Aorta (tissue), 5 donors: ENCODE measurements around the gene ADPRHL1. TPM values are rescaled to one million over a fixed set of nuclear protein-coding genes. Genes with fewer than 3 reads are reported as not detected.
"Not testable (repeated sequence)": the region's sequence is repeated elsewhere in the genome, so short reads cannot be mapped to it uniquely, and the experiment has no call there.

Experiments
- ATAC-seq: fragments of 200-7000 bp; cut with Tn5 transposase; one replicate; pipeline ENCODE4 v1.9.1; 2022; ENCODE audit warnings: moderate library complexity; ENCODE audit not compliant: low FRiP score
- DNase-seq, 2 donors: peaks; one replicate each; pipeline ENCODE4 v3.0.0-alpha.2; 2020
- H3K27ac ChIP-seq, 2 donors: one replicate each; pipeline ENCODE4 v1.5.1; 2013; ENCODE audit warnings: low read length in 2 of 2, mild to moderate bottlenecking in 2 of 2, moderate library complexity in 2 of 2, control low read depth in 1 of 2, inconsistent platforms in 1 of 2, low read depth in 1 of 2
- H3K27me3 ChIP-seq, 2 donors: one replicate each; pipeline ENCODE4 v1.6.1; 2013; ENCODE audit warnings: control low read depth in 1 of 2, low read length in 1 of 2, mild to moderate bottlenecking in 1 of 2, moderate library complexity in 1 of 2; ENCODE audit not compliant: insufficient read depth in 2 of 2, control insufficient read depth in 1 of 2
- H3K36me3 ChIP-seq, 2 donors: one replicate each; pipeline ENCODE4 v1.6.1; 2013; ENCODE audit warnings: control low read depth in 1 of 2, low read length in 1 of 2, mild to moderate bottlenecking in 1 of 2; ENCODE audit not compliant: insufficient read depth in 2 of 2, control insufficient read depth in 1 of 2
- H3K4me1 ChIP-seq, 2 donors: one replicate each; pipeline ENCODE4 v1.6.1; 2013; ENCODE audit warnings: low read length in 2 of 2, control low read depth in 1 of 2, mild to moderate bottlenecking in 1 of 2, moderate library complexity in 1 of 2; ENCODE audit not compliant: insufficient read depth in 2 of 2, control insufficient read depth in 1 of 2
- H3K4me3 ChIP-seq, 2 donors: one replicate each; pipeline ENCODE4 v1.5.1; 2013; ENCODE audit warnings: low read length in 2 of 2, control low read depth in 1 of 2, mild to moderate bottlenecking in 1 of 2
- H3K9me3 ChIP-seq: one replicate; pipeline ENCODE4 v1.6.1; 2013; ENCODE audit warnings: mild to moderate bottlenecking, low read length; ENCODE audit not compliant: control insufficient read depth
- WGBS, 2 donors: extraction: QIAGEN DNeasy Blood & Tissue Kit; methylation state at CpG; one replicate each; pipeline ENCODE4 v1.1.7; 2013; 5-methylcytosine and 5-hydroxymethylcytosine counted together
- intact Hi-C, 2 donors: fragments of 100-400 bp; cut with DNase I; formaldehyde crosslinking; loops; one replicate each; pipeline versions ENCODE4 v1.14.2 to v1.15.0; 2022
- polyA plus RNA-seq, 2 donors: library from polyadenylated mRNA; stranded (reverse); fragments of 200-250 nt; gene quantifications; one replicate each; pipeline ENCODE4 v1.2.3, GENCODE V29; 2013
- total RNA-seq, 2 donors: library from RNA; stranded (reverse); fragmentation: NEBNext Ultra II Directional; extraction: Animal tissue kit (Norgen Biotek cat#: 25700); gene quantifications; one replicate each; pipeline ENCODE4 v1.2.1, GENCODE V29; 2021
- donor health status: healthy with polysubstance abuse.
- donor health status: Bipolar disorder and iron deficiency.
- donor health status: DM: no; HTN: no; CAD: no.
- donor health status: DM: no; HTN: no; CAD: no.
- donor health status: DM: yes; HTN: yes; CAD: no.

Gene ADPRHL1
- total and polyA plus RNA-seq, 4 donors, result 2.0 to 10.8 (median 3.2) TPM

DNA sequence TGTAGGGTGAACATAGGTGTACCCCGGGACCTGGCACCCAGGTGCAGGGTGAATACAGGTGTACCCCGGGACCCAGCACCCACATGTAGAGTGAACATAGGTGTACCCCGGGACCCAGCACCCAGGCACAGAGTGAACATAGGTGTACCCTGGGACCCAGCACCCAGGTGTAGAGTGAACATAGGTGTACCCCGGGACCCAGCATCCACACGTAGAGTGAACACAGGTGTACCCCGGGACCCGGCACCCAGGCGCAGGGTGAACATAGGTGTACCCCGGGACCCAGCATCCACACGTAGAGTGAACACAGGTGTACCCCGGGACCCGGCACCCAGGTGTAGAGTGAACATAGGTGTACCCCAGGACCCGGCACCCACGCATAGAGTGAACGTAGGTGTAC, 17.4 kb downstream of the ADPRHL1 start:
- H3K4me3 ChIP-seq, ATAC-seq, H3K9me3 ChIP-seq, H3K27ac ChIP-seq, intact Hi-C loops, DNase-seq, H3K4me1 ChIP-seq, H3K27me3 ChIP-seq, H3K36me3 ChIP-seq: not testable (repeated sequence)
- WGBS, 2 donors, result 95 to 96% methylated on average over 15 of the region's 15 CpGs

DNA sequence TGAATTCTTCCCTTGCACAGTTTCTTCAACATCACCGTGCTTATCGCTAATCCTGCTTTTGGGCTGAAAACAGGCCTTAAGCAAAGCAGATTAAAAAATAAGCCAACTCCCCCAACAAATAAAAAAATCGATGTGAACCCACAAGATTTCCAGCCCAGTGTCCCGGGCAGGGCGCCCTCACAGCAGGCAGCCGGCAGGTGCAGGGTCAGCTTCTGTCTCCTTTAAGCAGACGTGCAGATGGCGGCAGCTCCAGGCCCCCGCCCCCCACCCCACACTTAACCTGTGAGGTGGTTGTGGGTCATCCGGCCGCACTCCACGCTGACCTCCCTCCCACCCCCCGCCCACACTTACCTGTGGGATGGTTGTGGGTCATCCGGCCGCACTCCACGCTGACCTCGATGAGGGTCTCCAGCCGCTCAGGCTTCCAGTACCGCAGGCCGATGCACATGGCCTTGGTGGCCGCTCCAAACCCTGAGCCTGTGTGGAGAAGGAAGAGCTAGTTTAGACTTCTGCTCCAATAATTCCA, 19.8 kb downstream of the ADPRHL1 start:
- DNase-seq (no peak), ATAC-seq (no peak)
- Histone ChIP-seq H3K9me3 (no peaks in the 10 kb centered on the region), H3K36me3 (no peaks in the 10 kb centered on the region), H3K27ac (no peak overlapping the region), H3K4me3 (no peak overlapping the region), H3K27me3 (no peaks in the 10 kb centered on the region), H3K4me1 (no peaks in the 10 kb centered on the region)
- WGBS, 2 donors, result 94 to 95% methylated on average over 19 to 21 of the region's 21 CpGs
- intact Hi-C loops, result no loop called here

DNA sequence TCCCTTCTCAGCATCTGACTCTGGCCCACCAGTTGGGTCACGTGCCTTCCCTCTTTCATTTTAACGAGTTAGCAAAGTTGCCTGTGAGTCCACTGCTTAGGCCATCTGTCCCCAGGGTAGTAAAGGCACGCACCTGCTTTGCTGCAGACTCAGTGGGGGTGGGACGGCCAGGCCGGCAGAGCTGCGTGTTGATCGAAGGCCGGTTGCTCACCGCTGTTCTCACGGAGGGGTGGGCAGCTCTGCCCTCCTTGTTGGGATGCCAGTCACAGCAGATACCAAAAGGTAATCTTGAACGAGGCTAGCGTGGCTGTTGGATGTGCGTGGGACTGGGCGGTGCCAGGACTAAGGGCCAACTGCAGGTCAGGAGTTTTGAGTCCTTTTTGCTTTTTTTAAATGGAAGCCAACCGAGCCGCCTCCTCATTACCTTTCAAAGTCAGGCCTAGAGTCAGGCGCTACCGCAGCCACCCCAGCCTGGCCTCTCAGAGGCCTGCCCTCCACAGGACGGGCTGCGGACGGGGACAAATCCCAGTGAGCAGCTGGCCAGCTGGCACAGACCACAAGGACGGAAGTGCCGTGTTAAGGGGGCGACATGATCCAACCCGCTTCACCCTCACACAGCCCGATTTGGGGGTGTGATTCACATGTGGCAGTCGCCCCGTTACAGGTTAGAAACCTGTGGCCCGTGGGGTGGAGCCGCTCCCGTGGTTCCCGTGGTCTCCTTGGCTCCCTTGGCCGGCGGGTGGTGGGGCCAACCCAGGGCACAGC, 20.6 kb downstream of the ADPRHL1 start:
- DNase-seq, result no peak
- H3K27ac ChIP-seq, result no peak overlapping the region
- no peaks in the 10 kb centered on the region for H3K27me3 ChIP-seq
- H3K9me3 ChIP-seq, result no peaks in the 10 kb centered on the region
- 89 to 91% methylated on average over 34 of the region's 34 CpGs for WGBS, 2 donors
- no peak for ATAC-seq
- no peaks in the 10 kb centered on the region for H3K4me1 ChIP-seq
- intact Hi-C loops, result no loop called here
- H3K4me3 ChIP-seq, result no peak overlapping the region
- no peaks in the 10 kb centered on the region for H3K36me3 ChIP-seq

DNA sequence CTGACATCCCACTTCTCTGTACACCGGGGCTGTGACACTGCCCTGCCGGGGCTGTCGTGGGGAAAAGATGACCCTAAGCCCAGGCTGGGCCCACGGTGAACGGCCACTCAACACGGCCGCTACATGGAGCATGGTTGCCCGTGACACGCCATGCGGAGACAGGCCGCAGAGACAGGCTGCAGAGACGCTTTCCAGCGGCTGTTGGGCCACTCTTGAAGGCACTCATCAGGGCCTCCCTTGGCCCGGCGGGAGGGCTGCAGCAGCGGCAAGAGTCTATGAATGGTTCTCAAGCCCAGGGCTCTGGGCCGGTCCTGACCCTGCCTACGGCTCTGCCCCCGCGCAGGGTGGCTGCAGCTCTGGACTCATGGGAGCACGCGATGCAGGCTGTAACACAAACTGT, 22.1 kb downstream of the ADPRHL1 start:
- H3K27me3 ChIP-seq, result no peaks in the 10 kb centered on the region
- ATAC-seq, result peak; percentile 36
- no peaks in the 10 kb centered on the region for H3K4me1 ChIP-seq
- 91 to 92% methylated on average over 22 of the region's 22 CpGs for WGBS, 2 donors
- intact Hi-C loops, result no loop called here
- H3K9me3 ChIP-seq, result no peaks in the 10 kb centered on the region
- no peaks in the 10 kb centered on the region for H3K36me3 ChIP-seq
- no peak overlapping the region for H3K4me3 ChIP-seq
- H3K27ac ChIP-seq, result no peak overlapping the region
- DNase-seq, result no peak

DNA sequence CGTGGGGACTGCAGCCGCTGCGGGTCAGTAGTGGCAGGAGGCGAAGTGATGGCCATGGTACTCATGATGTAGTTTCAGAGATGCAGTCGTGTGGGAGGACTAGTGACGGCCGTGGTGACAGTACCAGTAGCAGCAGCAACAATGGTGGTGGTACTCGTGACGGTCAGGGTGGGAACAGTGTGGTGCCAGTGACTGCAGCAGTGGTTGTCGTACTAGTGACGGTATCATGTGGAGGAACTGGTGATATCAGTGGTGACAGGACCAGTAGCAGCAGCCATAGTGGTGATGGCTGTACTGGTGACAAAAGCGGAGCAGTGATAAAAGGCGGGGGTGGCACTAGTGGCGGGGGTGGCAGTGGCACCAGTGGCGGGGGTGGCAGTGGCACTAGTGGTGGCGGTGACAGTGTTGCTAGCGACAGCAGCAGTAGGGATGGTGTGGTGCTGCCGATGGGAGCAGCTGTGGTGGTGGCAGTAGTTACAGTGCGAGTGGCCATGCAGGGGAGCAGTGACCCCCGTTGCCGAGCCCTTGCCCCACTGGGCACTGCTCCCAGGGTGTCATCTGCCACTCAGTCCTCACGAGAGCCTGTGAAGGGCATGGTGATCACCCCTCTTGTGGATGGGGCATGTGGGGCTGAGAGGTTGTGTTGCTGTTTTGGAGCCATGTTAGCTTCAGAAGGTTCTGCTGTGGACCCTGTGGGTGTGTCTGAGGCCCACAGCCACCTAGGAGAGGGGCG, 22.7 kb downstream of the ADPRHL1 start:
- Histone ChIP-seq H3K9me3 (no peaks in the 10 kb centered on the region), H3K4me1 (no peaks in the 10 kb centered on the region), H3K36me3 (no peaks in the 10 kb centered on the region), H3K4me3 (no peak overlapping the region), H3K27ac (no peak overlapping the region), H3K27me3 (no peaks in the 10 kb centered on the region)
- DNase-seq (no peak), ATAC-seq (peak; percentile 45)
- intact Hi-C loops, result no loop called here
- WGBS, 2 donors, result 94 to 95% methylated on average over 23 of the region's 23 CpGs

DNA sequence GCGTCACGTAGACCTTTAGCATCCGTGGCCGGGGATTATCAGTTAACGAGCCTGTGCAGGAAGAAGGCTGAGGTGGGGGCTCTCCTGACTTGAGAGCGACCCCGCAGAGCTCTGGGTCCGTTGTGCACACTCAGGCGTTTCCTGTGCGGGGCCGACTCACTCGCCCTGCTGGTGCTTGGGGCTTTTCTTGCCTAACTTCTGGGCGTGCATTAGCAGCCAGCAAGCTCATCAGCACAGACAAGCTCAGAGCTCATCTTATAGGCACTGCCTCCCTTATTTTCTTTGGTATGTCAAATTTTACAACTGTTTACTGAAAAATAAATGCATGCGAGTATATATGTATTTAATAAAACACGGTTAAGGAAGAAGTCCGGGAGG, 23.7 kb downstream of the ADPRHL1 start:
- DNase-seq (no peak), ATAC-seq (no peak)
- Histone ChIP-seq H3K27me3 (no peaks in the 10 kb centered on the region), H3K4me3 (no peak overlapping the region), H3K9me3 (no peaks in the 10 kb centered on the region), H3K4me1 (no peaks in the 10 kb centered on the region), H3K27ac (no peak overlapping the region), H3K36me3 (no peaks in the 10 kb centered on the region)
- 91 to 93% methylated on average over 16 of the region's 16 CpGs for WGBS, 2 donors
- intact Hi-C loops, result no loop called here

DNA sequence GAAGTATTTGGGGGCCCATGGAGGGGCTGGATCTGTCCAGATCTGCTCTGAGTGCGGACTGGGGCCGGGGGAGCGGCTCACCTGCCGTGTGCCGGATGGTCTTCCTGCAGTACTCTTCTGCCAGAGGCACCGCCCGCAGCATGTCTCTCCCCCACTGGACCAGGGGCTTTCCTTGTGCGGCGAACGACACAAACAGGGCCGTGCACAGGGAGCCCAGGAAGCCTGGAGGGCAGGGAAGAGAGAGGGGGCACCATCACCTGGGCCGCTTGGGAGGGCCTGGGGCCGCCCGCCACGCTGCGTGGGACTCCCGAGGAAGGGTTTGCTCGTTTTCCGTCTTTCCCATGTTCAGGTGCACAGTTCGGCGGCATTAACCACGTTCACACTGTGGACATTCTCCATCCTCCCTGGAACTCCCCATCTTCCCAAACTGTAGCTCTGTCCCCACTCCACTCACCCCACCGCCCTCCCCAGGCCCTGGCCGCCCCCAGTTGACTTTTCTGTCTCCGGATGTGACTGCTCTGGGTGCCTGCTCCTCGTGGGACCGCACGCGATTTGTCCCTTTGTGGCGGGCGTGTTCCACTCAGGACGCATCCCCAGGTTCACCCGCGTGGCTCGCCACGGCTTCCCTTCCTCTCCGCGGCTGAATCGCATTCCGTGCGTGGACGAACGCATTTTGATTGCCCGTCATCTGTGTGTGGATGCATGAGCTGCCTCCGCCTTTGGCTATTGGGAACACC, 24.2 kb downstream of the ADPRHL1 start:
- H3K27ac ChIP-seq, result no peak overlapping the region
- no peak for DNase-seq
- H3K4me3 ChIP-seq, result no peak overlapping the region
- 95% methylated on average over 38 to 45 of the region's 45 CpGs for WGBS, 2 donors
- H3K9me3 ChIP-seq, result no peaks in the 10 kb centered on the region
- H3K36me3 ChIP-seq, result no peaks in the 10 kb centered on the region
- H3K4me1 ChIP-seq, result no peaks in the 10 kb centered on the region
- H3K27me3 ChIP-seq, result no peaks in the 10 kb centered on the region
- no peak for ATAC-seq
- intact Hi-C loops, result no loop called here

DNA sequence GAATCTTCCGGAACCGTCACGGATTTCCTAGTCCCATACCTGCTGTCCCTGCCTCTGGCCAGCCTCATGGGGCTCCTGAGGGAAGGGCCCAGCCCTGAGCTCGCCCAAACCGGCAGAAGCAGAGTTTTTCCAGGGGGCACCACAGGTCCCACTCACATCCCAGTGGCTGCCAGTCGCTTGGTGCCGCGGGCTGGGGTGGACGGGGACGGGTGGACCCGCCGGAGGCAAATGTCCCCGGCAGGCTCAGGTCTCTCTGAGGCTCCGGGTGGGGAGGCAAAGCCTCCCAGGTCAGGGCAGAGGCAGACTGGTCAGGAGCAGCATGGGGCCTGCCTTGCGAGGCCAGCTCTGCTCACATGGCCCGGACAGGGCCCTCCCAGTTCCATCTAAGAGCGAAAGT, 24.8 kb downstream of the ADPRHL1 start:
- ATAC-seq (no peak), DNase-seq (no peak)
- WGBS, 2 donors, result 89 to 93% methylated on average over 15 to 17 of the region's 17 CpGs
- H3K27ac ChIP-seq, result no peak overlapping the region
- H3K4me1 ChIP-seq, result no peaks in the 10 kb centered on the region
- no peaks in the 10 kb centered on the region for H3K9me3 ChIP-seq
- no peak overlapping the region for H3K4me3 ChIP-seq
- H3K27me3 ChIP-seq, result no peaks in the 10 kb centered on the region
- intact Hi-C loops, result no loop called here
- H3K36me3 ChIP-seq, result no peaks in the 10 kb centered on the region
